ENCODE data around the gene SP100.

Gene SP100

DNA sequence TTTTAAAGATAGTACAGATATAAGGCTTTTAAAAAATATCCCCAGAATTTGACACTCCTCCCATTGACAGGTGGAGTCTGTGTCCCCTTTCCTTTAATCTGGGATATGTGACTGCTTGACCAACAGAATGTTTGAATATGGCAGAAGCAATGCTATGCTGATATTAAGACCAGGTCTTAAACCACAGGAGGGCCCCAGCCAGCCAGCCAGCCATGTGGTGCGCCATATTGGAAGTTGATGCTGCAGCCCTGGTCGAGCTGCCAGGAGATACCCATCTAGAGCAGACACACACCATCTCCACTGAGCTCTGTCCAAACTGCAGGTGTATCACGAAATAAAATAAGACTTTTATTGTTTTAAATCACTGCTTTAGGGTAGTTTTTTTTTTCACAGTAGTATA lies 174.3 kb downstream of the SP100 start:
- TF ChIP-seq, protein P1, sequence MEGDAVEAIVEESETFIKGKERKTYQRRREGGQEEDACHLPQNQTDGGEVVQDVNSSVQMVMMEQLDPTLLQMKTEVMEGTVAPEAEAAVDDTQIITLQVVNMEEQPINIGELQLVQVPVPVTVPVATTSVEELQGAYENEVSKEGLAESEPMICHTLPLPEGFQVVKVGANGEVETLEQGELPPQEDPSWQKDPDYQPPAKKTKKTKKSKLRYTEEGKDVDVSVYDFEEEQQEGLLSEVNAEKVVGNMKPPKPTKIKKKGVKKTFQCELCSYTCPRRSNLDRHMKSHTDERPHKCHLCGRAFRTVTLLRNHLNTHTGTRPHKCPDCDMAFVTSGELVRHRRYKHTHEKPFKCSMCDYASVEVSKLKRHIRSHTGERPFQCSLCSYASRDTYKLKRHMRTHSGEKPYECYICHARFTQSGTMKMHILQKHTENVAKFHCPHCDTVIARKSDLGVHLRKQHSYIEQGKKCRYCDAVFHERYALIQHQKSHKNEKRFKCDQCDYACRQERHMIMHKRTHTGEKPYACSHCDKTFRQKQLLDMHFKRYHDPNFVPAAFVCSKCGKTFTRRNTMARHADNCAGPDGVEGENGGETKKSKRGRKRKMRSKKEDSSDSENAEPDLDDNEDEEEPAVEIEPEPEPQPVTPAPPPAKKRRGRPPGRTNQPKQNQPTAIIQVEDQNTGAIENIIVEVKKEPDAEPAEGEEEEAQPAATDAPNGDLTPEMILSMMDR (IDR thresholded peaks at IDR 0.05; ENCODE audit: insufficient read depth, low read depth, low read length, missing control alignments): no peak

DNA sequence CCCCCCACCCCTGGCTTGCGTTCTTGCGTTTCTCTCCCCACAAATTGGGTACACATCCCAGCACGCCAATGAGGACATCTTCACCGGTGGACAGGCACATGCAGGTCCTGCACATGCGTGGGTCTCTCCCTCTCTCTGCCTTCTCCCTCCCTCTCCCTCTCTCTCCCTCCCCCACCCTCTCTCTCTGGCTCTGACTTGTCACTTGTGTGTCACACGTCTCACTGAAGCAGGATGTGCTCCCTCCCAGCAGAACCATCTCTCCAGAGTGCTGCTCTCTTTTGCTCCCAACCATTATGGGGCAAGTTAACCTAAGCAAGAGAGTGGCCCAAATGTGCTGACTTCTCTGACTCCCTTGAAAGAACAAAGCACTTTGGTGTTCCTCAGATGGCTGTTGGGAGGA lies 175.8 kb downstream of the SP100 start:
- no peak for DNase-seq (ENCODE audit: low read depth)
- TF ChIP-seq, protein P1 (IDR thresholded peaks at IDR 0.05; ENCODE audit: insufficient read depth, low read depth, low read length, missing control alignments): no peak
- no peak overlapping the region for H3K4me3 ChIP-seq (ENCODE audit: low read length)

More for the DNA sequence above, 174.3 kb downstream of the SP100 start:
- no peak overlapping the region for H3K4me3 ChIP-seq (ENCODE audit: low read length)
- no peak for DNase-seq (ENCODE audit: low read depth)

DNA sequence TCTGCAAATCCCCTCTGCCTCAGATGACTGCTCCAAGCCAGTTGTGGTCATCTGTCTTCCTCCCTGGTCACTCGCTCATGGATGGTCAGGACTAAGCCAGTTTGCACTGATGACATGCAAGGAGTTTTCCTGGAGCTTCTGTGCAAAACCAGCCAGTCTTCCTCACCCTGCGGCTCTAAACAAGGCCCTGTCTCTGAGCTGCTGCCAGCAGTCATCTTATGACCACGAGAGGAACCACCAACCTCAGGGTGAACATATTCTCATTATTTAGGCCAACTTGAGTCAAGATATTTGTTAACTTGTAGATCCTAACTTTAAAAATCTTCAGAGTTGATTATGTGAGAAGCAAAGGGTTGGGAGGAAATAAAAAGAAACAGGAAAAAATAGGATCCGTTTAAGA lies 176.8 kb downstream of the SP100 start:
- no peak overlapping the region for H3K4me3 ChIP-seq (ENCODE audit: low read length)
- TF ChIP-seq, protein P1 (IDR thresholded peaks at IDR 0.05; ENCODE audit: insufficient read depth, low read depth, low read length, missing control alignments): no peak
- DNase-seq (ENCODE audit: low read depth): no peak
